Measurements from ENCODE around the gene ZFYVE16.

DNA sequence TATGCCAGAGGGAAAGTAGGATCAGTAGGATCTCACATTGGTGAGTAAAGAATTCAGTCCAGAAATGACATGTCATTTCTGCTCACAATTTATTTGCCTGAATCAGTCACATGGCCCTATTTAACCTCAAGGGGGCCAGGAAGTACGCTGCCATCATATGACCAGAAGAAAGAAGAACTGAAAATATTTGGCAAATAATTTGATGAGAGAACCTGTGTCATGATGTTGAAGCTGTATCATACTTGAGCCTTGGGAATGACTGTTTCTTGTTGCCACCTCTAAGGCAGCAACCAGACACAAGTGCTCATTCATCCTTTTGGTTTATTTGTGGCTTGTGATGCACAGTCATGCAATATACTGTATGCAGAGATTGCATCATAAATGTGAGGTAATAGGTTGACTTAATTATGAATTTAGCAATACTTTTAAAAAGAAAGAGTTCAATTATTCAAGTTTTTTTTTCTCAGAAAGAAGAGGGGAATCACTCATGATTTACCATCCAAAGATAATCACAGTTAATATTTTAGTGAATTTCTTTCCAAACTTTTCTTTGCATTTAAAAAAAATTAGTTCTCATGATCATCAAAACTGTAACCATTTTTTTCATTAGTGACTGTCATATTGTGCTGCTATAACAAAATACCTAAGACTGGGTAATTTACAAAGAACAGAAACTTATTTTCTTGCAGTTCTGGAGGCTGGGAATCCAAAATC, 8.2 kb upstream of the ZFYVE16 start:
- TF ChIP-seq, protein P1, sequence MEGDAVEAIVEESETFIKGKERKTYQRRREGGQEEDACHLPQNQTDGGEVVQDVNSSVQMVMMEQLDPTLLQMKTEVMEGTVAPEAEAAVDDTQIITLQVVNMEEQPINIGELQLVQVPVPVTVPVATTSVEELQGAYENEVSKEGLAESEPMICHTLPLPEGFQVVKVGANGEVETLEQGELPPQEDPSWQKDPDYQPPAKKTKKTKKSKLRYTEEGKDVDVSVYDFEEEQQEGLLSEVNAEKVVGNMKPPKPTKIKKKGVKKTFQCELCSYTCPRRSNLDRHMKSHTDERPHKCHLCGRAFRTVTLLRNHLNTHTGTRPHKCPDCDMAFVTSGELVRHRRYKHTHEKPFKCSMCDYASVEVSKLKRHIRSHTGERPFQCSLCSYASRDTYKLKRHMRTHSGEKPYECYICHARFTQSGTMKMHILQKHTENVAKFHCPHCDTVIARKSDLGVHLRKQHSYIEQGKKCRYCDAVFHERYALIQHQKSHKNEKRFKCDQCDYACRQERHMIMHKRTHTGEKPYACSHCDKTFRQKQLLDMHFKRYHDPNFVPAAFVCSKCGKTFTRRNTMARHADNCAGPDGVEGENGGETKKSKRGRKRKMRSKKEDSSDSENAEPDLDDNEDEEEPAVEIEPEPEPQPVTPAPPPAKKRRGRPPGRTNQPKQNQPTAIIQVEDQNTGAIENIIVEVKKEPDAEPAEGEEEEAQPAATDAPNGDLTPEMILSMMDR (IDR thresholded peaks at IDR 0.05), result peak; percentile 13
- TF ChIP-seq EZH2 (IDR thresholded peaks at IDR 0.05) (no peak), EZH2phosphoT487 (IDR thresholded peaks at IDR 0.05) (no peak)

Measured in neural progenitor cell (in vitro differentiated cells).